ENCODE data around the gene SCAND1. TPM values are rescaled to one million over a fixed set of nuclear protein-coding genes. Genes with fewer than 3 reads are reported as not detected.

The SCAND1 gene
- total and polyA plus RNA-seq, 12 donors = 0.64 to 540 (median 145) TPM

GRCh38 chr20:35939264-35939663, 15.0 kb downstream of the SCAND1 start:
- WGBS, 4 donors = 92 to 100% (median 96%) methylated on average over 3 of the region's 3 CpGs
- no peaks in the 10 kb centered on the region for H3K9me3 ChIP-seq (replicated peaks in 1 of 3)
- no peak overlapping the region for H3K4me3 ChIP-seq
- H3K27me3 ChIP-seq = no peaks in the 10 kb centered on the region
- H3K36me3 ChIP-seq (replicated peaks in 1 of 2) = peaks cover 0 to 31% of the 10 kb centered on the region in 2 donors
- TF ChIP-seq, protein P1, sequence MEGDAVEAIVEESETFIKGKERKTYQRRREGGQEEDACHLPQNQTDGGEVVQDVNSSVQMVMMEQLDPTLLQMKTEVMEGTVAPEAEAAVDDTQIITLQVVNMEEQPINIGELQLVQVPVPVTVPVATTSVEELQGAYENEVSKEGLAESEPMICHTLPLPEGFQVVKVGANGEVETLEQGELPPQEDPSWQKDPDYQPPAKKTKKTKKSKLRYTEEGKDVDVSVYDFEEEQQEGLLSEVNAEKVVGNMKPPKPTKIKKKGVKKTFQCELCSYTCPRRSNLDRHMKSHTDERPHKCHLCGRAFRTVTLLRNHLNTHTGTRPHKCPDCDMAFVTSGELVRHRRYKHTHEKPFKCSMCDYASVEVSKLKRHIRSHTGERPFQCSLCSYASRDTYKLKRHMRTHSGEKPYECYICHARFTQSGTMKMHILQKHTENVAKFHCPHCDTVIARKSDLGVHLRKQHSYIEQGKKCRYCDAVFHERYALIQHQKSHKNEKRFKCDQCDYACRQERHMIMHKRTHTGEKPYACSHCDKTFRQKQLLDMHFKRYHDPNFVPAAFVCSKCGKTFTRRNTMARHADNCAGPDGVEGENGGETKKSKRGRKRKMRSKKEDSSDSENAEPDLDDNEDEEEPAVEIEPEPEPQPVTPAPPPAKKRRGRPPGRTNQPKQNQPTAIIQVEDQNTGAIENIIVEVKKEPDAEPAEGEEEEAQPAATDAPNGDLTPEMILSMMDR (IDR thresholded peaks at IDR 0.05) = no peak
- no peak for TF ChIP-seq POLR2A (IDR thresholded peaks at IDR 0.05)
- H3K4me1 ChIP-seq (replicated peaks in 1 of 2) = no peaks in the 10 kb centered on the region
- no peak for DNase-seq
- H3K27ac ChIP-seq = no peak overlapping the region
- intact Hi-C loops (cut with DNase I) = no loop called here

GRCh38 chr20:35934050-35934449, 20.3 kb downstream of the SCAND1 start:
- intact Hi-C loops (cut with DNase I) = no loop called here
- no peaks in the 10 kb centered on the region for H3K9me3 ChIP-seq (replicated peaks in 1 of 3)
- H3K27me3 ChIP-seq = no peaks in the 10 kb centered on the region
- TF ChIP-seq, protein P1 (IDR thresholded peaks at IDR 0.05) = no peak
- TF ChIP-seq POLR2A (IDR thresholded peaks at IDR 0.05) = no peak
- no peak for DNase-seq
- H3K4me1 ChIP-seq (replicated peaks in 1 of 2) = no peaks in the 10 kb centered on the region
- no peak overlapping the region for H3K4me3 ChIP-seq
- no peak overlapping the region for H3K27ac ChIP-seq
- WGBS, 4 donors = 83 to 92% (median 89%) methylated on average over 4 of the region's 4 CpGs
- peaks cover 0 to 31% of the 10 kb centered on the region in 2 donors for H3K36me3 ChIP-seq (replicated peaks in 1 of 2)

DNA sequence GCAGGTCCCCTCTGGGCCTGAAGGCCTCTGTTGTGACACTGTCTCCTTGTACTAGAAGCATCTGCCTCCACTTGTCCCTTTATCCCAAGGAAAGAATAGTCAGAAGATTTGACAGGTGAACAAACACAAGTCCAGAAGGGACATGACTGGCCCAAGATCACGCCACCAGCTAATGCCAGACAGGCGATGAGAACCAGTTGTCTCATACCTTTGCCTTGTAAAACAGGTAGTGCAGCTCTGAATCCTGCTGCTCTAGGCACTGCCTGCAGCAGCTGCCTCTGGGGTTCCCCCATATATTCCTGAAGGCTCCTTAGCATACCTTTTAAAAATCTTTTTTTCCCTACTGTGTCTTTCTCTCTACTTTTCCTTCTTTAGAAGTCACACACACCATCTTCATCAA, 25.0 kb downstream of the SCAND1 start:
- Histone ChIP-seq H3K4me1 (replicated peaks in 1 of 2) (no peaks in the 10 kb centered on the region), H3K9me3 (replicated peaks in 1 of 3) (no peaks in the 10 kb centered on the region), H3K27ac (no peak overlapping the region), H3K4me3 (no peak overlapping the region), H3K36me3 (replicated peaks in 1 of 2) (peaks cover 0 to 29% of the 10 kb centered on the region in 2 donors), H3K27me3 (no peaks in the 10 kb centered on the region)
- 93 to 97% (median 95%) methylated on average over 2 of the region's 2 CpGs for WGBS, 4 donors
- TF ChIP-seq, protein P1 (IDR thresholded peaks at IDR 0.05) = no peak
- TF ChIP-seq POLR2A (IDR thresholded peaks at IDR 0.05) = no peak
- intact Hi-C loops (cut with DNase I) = no loop called here
- no peak for DNase-seq

DNA sequence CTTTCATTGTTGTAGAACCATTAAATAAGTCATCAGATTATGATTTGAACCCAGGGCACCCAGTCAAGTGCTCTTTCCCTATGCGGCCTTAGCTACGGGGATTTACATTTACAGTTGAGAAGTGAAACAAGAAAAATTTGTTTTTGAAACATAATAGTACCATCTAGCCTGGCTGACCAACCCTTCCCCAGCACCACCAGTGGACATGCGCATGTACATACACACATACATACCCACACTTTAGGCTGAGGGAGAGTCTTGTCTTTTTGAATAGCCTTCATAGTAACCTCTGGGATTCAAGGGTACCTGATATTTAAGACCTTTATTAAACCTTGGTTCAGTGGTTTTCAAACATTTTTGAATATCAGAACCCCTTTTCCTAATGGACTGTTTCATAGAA, 33.8 kb downstream of the SCAND1 start:
- intact Hi-C loops (cut with DNase I) = no loop called here
- Histone ChIP-seq H3K9me3 (replicated peaks in 1 of 3) (no peaks in the 10 kb centered on the region), H3K27me3 (no peaks in the 10 kb centered on the region), H3K4me3 (no peak overlapping the region), H3K4me1 (replicated peaks in 1 of 2) (no peaks in the 10 kb centered on the region), H3K27ac (no peak overlapping the region), H3K36me3 (replicated peaks in 1 of 2) (peaks cover 0 to 12% of the 10 kb centered on the region in 2 donors)
- no peak for DNase-seq
- WGBS, 4 donors = 91 to 98% (median 97%) methylated on average over 3 of the region's 3 CpGs
- TF ChIP-seq, protein P1 (IDR thresholded peaks at IDR 0.05) = no peak
- TF ChIP-seq POLR2A (IDR thresholded peaks at IDR 0.05) = no peak

Data from adrenal gland (tissue), 12 donors.